HG03196 (cell line): ENCODE data around the gene CTNNA3.

Experiments used
- ATAC-seq: cut with Tn5 transposase; IDR thresholded peaks from one replicate; pipeline ENCODE4 v1.9.1; 2021; ENCODE audit not compliant: unreplicated experiment

The CTNNA3 gene

GRCh38 chr10:67385566-67385965 is 310.4 kb downstream of the CTNNA3 start:
- no peak for ATAC-seq

- ATAC-seq = no peak
Measured at GRCh38 chr10:67385089-67385488, 310.9 kb downstream of the CTNNA3 start.

GRCh38 chr10:67331121-67331910 is 364.7 kb downstream of the CTNNA3 start:
- ATAC-seq = no peak

GRCh38 chr10:67327626-67328535 is 368.1 kb downstream of the CTNNA3 start:
- no peak for ATAC-seq

GRCh38 chr10:67319976-67320375 is 376.0 kb downstream of the CTNNA3 start:
- no peak for ATAC-seq

- no peak for ATAC-seq
Measured at GRCh38 chr10:67308912-67309311, 387.1 kb downstream of the CTNNA3 start.

GRCh38 chr10:67306588-67307205 is 389.3 kb downstream of the CTNNA3 start:
- no peak for ATAC-seq

GRCh38 chr10:67302701-67303100 is 393.3 kb downstream of the CTNNA3 start:
- no peak for ATAC-seq

- ATAC-seq = no peak
Measured at GRCh38 chr10:67299761-67300160, 396.2 kb downstream of the CTNNA3 start.

GRCh38 chr10:67297637-67298181 is 398.3 kb downstream of the CTNNA3 start:
- ATAC-seq = no peak

- ATAC-seq = no peak
Measured at GRCh38 chr10:67296926-67297325, 399.1 kb downstream of the CTNNA3 start.

- no peak for ATAC-seq
Measured at GRCh38 chr10:67288688-67289410, 407.1 kb downstream of the CTNNA3 start.

- ATAC-seq = no peak
Measured at GRCh38 chr10:67284589-67284988, 411.4 kb downstream of the CTNNA3 start.

GRCh38 chr10:67282871-67283270 is 413.1 kb downstream of the CTNNA3 start:
- ATAC-seq = no peak

GRCh38 chr10:67280405-67280804 is 415.6 kb downstream of the CTNNA3 start:
- ATAC-seq = no peak

- no peak for ATAC-seq
Measured at GRCh38 chr10:67277402-67277801, 418.6 kb downstream of the CTNNA3 start.

- ATAC-seq = no peak
Measured at GRCh38 chr10:67269828-67270227, 426.2 kb downstream of the CTNNA3 start.

- no peak for ATAC-seq
Measured at GRCh38 chr10:67268146-67268545, 427.8 kb downstream of the CTNNA3 start.

GRCh38 chr10:67262675-67263074 is 433.3 kb downstream of the CTNNA3 start:
- ATAC-seq = no peak

GRCh38 chr10:67261300-67261797 is 434.6 kb downstream of the CTNNA3 start:
- ATAC-seq = no peak
